Fibroblast of villous mesenchyme (primary cell): ENCODE data around the gene FMNL3. TPM values are rescaled to one million over a fixed set of nuclear protein-coding genes. Genes with fewer than 3 reads are reported as not detected.
"Not testable (repeated sequence)": the region's sequence is repeated elsewhere in the genome, so short reads cannot be mapped to it uniquely, and the experiment has no call there.

Experiments
- DNase-seq: peaks from one replicate; pipeline ENCODE4 v3.0.0-alpha.2; 2010; ENCODE audit warnings: low read depth
- H3K4me3 ChIP-seq: 2 replicates; pipeline ENCODE4 v1.5.1; 2011; ENCODE audit warnings: low read depth, mild to moderate bottlenecking, low read length
- total RNA-seq: library from RNA; depleted of rRNA; stranded (reverse); fragments of >200 nt; gene quantifications from 2 replicates; pipeline ENCODE4 v1.2.3, GENCODE V29; 2012
- TF ChIP-seq, protein P1 (sequence below): IDR thresholded peaks from 2 replicates; pipeline ENCODE4 v1.5.1; 2012; ENCODE audit warnings: low read depth, mild to moderate bottlenecking, low read length; ENCODE audit not compliant: insufficient read depth

The FMNL3 gene
- total RNA-seq, 1 donor, result 22.5 TPM

DNA sequence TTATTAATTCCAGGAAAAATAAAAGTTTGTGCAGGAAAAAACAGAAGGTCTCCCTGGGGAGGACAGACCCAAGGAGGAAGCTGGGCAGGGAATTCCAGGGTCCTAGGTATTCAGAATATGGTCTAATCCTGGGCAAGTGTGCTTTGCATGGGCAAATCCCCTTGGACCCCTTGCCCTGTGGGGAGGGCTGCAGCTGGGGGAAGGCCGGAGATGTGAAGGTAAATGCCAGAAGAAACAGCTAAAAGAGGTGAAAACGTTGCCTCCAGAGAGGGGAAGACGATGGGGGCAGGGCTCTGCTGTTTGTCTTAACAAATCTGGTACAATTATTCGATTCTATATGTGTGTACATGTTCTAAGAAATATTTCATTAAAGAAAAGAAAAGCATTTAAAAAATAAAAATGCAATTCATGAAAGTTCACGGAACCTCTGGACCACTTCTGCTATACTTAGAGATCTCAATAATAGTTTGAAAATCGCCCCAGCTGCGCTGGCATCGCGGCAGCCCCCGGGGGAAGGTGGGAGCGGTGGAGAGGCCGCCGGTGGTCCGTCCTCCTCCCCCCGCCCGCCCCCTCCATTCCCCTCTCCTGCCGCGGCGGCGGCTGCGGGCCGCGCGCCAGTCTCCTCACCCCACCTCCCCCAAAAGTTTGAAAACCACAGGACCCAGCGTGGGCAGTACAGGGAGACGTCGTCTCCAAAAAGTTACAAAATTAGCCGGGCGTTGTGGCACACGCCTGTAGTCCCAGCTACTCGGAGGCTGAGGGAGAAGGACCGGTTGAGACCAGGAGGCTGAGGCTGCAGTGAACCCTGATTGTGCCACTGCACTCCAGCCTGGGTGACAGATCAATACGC lies 85.3 kb downstream of the FMNL3 start:
- H3K4me3 ChIP-seq, result peak overlapping the region; percentile 69
- TF ChIP-seq, protein P1, sequence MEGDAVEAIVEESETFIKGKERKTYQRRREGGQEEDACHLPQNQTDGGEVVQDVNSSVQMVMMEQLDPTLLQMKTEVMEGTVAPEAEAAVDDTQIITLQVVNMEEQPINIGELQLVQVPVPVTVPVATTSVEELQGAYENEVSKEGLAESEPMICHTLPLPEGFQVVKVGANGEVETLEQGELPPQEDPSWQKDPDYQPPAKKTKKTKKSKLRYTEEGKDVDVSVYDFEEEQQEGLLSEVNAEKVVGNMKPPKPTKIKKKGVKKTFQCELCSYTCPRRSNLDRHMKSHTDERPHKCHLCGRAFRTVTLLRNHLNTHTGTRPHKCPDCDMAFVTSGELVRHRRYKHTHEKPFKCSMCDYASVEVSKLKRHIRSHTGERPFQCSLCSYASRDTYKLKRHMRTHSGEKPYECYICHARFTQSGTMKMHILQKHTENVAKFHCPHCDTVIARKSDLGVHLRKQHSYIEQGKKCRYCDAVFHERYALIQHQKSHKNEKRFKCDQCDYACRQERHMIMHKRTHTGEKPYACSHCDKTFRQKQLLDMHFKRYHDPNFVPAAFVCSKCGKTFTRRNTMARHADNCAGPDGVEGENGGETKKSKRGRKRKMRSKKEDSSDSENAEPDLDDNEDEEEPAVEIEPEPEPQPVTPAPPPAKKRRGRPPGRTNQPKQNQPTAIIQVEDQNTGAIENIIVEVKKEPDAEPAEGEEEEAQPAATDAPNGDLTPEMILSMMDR, result no peak
- DNase-seq, result no peak

DNA sequence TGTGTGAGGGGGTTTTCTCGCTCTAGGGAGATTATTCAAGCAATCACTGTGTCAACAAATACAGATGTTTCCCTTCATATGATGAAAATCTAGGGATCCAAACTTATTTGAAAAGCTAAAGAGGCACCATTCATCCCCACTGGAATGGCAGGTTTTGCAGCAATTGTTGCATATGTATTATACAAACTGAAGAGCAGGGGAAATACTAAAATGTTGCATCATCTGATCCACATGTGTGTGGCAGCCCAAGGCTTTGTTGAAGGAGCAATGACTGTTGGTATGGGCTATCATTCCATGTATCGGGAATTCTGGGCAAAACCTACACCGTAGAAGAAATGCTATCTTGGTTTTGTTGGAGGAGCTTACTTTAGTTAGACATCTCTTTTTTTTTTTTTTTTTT lies 87.9 kb downstream of the FMNL3 start:
- H3K4me3 ChIP-seq, result no peak overlapping the region
- DNase-seq, result no peak
- TF ChIP-seq, protein P1, result no peak

DNA sequence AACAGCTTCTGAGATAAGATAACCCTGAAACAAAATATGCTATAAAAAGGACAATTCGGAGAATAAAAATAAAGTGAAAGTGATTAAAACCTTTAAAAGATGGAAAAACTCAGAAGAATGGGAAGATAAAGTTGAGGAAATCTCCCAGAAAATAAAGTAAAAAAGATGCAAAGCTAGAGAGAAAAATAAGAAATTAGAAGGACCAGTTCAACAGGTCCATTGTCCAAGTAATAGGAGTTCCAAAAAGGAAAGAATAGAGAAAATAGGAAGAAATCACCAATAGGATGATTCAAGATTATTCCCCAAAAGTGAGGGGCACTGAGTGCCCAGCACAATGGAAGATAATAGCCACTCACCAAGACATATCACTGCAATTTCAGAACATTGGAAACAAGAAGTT lies 88.6 kb downstream of the FMNL3 start:
- TF ChIP-seq, protein P1, result no peak
- no peak overlapping the region for H3K4me3 ChIP-seq
- DNase-seq, result no peak

DNA sequence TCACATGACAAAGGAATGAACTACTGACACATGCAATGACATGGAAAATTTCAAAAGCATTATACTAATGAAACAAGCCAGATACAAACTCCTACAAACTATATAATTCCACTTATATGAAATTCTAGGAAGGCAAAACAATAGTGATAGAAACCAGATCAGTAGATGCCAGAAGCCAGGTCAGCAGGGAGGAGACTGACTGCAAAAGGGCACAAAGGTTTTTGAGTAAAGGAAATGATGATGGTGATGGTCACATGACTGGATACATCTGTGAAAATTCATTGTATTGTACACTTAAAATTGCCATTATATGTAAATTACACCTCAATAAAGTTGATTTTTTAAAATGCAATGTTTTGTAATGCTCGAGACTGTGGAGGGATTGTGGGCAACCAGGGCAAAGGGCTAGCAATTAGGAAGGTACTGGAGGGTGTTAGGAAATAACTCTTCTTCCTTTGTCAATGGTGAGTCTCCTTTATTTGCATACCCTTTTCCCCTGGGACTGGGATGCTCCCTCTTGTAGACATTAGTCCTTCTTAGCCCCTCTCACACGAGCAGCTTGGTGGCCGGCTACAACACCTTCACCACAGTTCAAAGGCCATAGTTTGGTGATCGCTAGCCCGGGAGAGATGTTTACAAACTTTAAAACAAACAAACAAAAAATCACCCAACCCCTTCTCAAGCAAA lies 90.5 kb downstream of the FMNL3 start:
- TF ChIP-seq, protein P1, result no peak
- no peak overlapping the region for H3K4me3 ChIP-seq
- DNase-seq, result no peak

DNA sequence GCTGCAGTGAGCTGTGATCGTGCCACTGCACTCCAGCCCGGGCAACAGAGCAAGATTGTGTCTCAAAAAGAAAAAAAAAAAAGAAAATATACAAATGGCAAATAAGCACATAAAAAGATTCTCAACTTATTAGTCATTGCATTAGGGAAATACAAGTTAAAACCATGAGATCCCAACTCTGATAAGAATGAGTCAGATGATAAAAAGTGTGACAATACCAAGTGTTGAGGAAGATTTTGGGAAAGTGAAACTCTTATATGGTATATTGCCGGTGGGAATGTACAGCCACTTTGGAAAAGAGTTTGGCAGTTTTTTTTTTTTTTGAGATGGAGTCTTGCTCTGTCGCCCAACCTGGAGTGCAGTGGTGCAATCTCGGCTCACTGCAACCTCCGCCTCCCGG lies 91.5 kb downstream of the FMNL3 start:
- no peak overlapping the region for H3K4me3 ChIP-seq
- peak; percentile 46 for DNase-seq
- TF ChIP-seq, protein P1, result no peak

DNA sequence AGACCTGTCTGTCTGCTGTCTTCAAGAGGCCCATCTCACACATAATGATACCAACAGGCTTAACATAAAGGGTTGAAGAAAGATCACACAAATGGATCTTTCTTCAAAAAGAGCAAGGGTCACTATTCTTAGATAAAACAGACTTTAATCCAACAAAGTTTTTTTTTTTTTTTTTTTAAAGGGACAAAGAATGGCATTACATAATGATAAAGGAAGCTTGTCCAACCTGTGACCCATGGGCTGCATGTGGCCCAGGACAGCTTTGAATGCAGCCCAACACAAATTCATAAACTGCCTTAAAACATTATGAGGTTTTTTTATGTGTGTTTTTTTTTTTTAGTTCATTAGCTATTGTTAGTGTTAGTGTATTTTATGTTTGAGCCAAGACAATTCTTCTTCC lies 95.0 kb downstream of the FMNL3 start:
- no peak for DNase-seq
- TF ChIP-seq, protein P1, result no peak
- H3K4me3 ChIP-seq, result no peak overlapping the region

DNA sequence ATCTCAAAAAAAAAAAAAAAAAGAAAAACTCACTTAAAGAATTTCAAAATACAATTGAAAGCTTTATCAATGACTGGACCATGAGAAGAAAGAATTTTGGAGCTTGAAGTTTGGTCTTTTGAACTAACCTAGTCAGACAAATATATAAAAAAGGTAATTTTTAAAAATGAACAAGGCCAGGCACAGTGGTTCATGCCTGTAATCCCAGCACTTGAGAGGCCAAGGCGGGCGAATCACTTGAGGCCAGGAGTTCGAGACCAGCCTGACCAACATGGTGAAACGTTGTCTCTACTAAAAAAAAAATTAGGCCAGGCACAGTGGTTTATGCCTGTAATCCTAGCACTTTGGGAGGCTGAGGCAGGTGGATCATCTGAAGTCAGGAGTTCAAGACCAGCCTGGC lies 96.4 kb downstream of the FMNL3 start:
- DNase-seq, H3K4me3 ChIP-seq: not testable (repeated sequence)
